Cerebellar cortex (tissue), 1 donor: Measurements from ENCODE around the gene GATB.

Experiments used
- DNase-seq: peaks from one replicate; pipeline ENCODE4 v3.0.0-alpha.2; 2015; ENCODE audit warnings: low spot score

The GATB gene

GRCh38 chr4:151760712-151761661, at the start of gene GATB:
GATB (minus strand) TSS chr4:151761007; CDS start chr4:151760982, 25 bp downstream.
- DNase-seq: peak; percentile 99

GRCh38 chr4:151810476-151810875, 49.7 kb upstream of the GATB start:
- peak; percentile 50 for DNase-seq

GRCh38 chr4:151809716-151810115, 48.9 kb upstream of the GATB start:
- peak; percentile 97 for DNase-seq

- no peak for DNase-seq
Observed at GRCh38 chr4:151808542-151808941, 47.7 kb upstream of the GATB start.

GRCh38 chr4:151808120-151808529, 47.3 kb upstream of the GATB start:
- no peak for DNase-seq

GRCh38 chr4:151807220-151807619, 46.4 kb upstream of the GATB start:
- no peak for DNase-seq

GRCh38 chr4:151806511-151806927, 45.7 kb upstream of the GATB start:
- DNase-seq: no peak

- DNase-seq: no peak
Observed at GRCh38 chr4:151804821-151805220, 44.0 kb upstream of the GATB start.

- DNase-seq: no peak
Observed at GRCh38 chr4:151804086-151804630, 43.4 kb upstream of the GATB start.

- DNase-seq: no peak
Observed at GRCh38 chr4:151803246-151803645, 42.4 kb upstream of the GATB start.

- peak; percentile 44 for DNase-seq
Observed at GRCh38 chr4:151801547-151802516, 41.0 kb upstream of the GATB start.

GRCh38 chr4:151799417-151800012, 38.7 kb upstream of the GATB start:
- DNase-seq: no peak

GRCh38 chr4:151798678-151799416, 38.0 kb upstream of the GATB start:
- DNase-seq: no peak

- DNase-seq: no peak
Observed at GRCh38 chr4:151797853-151798252, 37.0 kb upstream of the GATB start.

- DNase-seq: no peak
Observed at GRCh38 chr4:151797131-151797530, 36.3 kb upstream of the GATB start.

- no peak for DNase-seq
Observed at GRCh38 chr4:151796106-151796505, 35.3 kb upstream of the GATB start.

- DNase-seq: no peak
Observed at GRCh38 chr4:151792995-151793394, 32.2 kb upstream of the GATB start.

GRCh38 chr4:151792530-151792929, 31.7 kb upstream of the GATB start:
- peak; percentile 51 for DNase-seq

GRCh38 chr4:151788021-151788420, 27.2 kb upstream of the GATB start:
- DNase-seq: no peak

- DNase-seq: no peak
Observed at GRCh38 chr4:151786158-151786495, 25.3 kb upstream of the GATB start.

- no peak for DNase-seq
Observed at GRCh38 chr4:151785484-151786157, 24.8 kb upstream of the GATB start.
